Tibial nerve (tissue), 4 donors: ENCODE data around the gene NRN1. TPM values are rescaled to one million over a fixed set of nuclear protein-coding genes. Genes with fewer than 3 reads are reported as not detected.

ENCODE experiments used
- DNase-seq, 2 donors: peaks; one replicate each; pipeline ENCODE4 v3.0.0-alpha.2; 2019; ENCODE audit warnings: low spot score in 2 of 2
- H3K27ac ChIP-seq, 4 donors: fragments of 200-600 bp; sonication (generic) in 3 of 4; one replicate each; pipeline ENCODE4 v1.5.1; 2017 to 2019; ENCODE audit warnings: mild to moderate bottlenecking in 1 of 4
- H3K27me3 ChIP-seq, 2 donors: fragments of 200-600 bp; sonication (generic) in 1 of 2; one replicate each; pipeline versions ENCODE4 v1.5.1 to v1.6.0; 2017 to 2019
- H3K36me3 ChIP-seq, 3 donors: fragments of 200-600 bp; sonication (generic); one replicate each; pipeline ENCODE4 v1.5.1; 2018 to 2019
- H3K4me1 ChIP-seq, 4 donors: fragments of 200-600 bp; sonication (generic) in 3 of 4; one replicate each; pipeline ENCODE4 v1.5.1; 2017 to 2019
- H3K4me3 ChIP-seq, 4 donors: fragments of 200-600 bp; sonication (generic) in 3 of 4; one replicate each; pipeline ENCODE4 v1.5.1; 2017 to 2019; ENCODE audit warnings: mild to moderate bottlenecking in 1 of 4, moderate library complexity in 1 of 4
- H3K9me3 ChIP-seq, 4 donors: fragments of 200-600 bp; sonication (generic) in 3 of 4; one replicate each; pipeline ENCODE4 v1.5.1; 2017 to 2019
- CTCF ChIP-seq, 5 experiments: fragments of 200-600 bp in 3 of 5; fragments of 450-650 bp in 2 of 5; sonication (generic) in 3 of 5; IDR thresholded peaks; one replicate each; pipeline ENCODE4 v1.5.1; 2016 to 2019; ENCODE audit warnings: antibody characterized with exemption in 5 of 5, mild to moderate bottlenecking in 3 of 5, moderate library complexity in 2 of 5
- EP300 ChIP-seq, 2 donors: sonication (generic); formaldehyde crosslinking; IDR thresholded peaks; one replicate each; pipeline ENCODE4 v1.6.1; 2017; ENCODE audit warnings: antibody characterized with exemption in 2 of 2, mild to moderate bottlenecking in 1 of 2
- POLR2A ChIP-seq, 2 donors: fragments of 450-650 bp; IDR thresholded peaks; one replicate each; pipeline ENCODE4 v1.6.1; 2017; ENCODE audit warnings: antibody characterized with exemption in 2 of 2, mild to moderate bottlenecking in 2 of 2, moderate library complexity in 2 of 2
- WGBS, 2 donors: methylation state at CpG; one replicate each; pipeline ENCODE4 v1.1.5; 2018; 5-methylcytosine and 5-hydroxymethylcytosine counted together
- total RNA-seq, 4 donors: library from RNA; depleted of rRNA; stranded (reverse); fragments of >200 nt; gene quantifications; one replicate each; pipeline ENCODE4 v1.1.0, GENCODE V29; 2016

NRN1 gene
- total RNA-seq, 4 donors from 2014 or later: 39.0 to 69.0 (median 54.0) TPM

- Histone ChIP-seq H3K36me3 (no peaks in the 10 kb centered on the region), H3K4me3 (no peak overlapping the region), H3K27ac (no peak overlapping the region), H3K9me3 (no peaks in the 10 kb centered on the region), H3K4me1 (peaks cover 0 to 14% (median 2%) of the 10 kb centered on the region in 4 donors), H3K27me3 (peaks cover 0 to 32% of the 10 kb centered on the region in 2 donors)
- no peak for DNase-seq
- WGBS, 2 donors: 93 to 95% methylated on average over 4 of the region's 4 CpGs
- TF ChIP-seq EP300 (IDR thresholded peaks at IDR 0.05): no peak
Observed at GRCh38 chr6:5990786-5991185, 15.9 kb downstream of the NRN1 start.

- Histone ChIP-seq H3K27me3 (peaks cover 0 to 17% of the 10 kb centered on the region in 2 donors), H3K27ac (no peak overlapping the region), H3K36me3 (no peaks in the 10 kb centered on the region), H3K4me3 (no peak overlapping the region), H3K4me1 (no peaks in the 10 kb centered on the region), H3K9me3 (no peaks in the 10 kb centered on the region)
- TF ChIP-seq POLR2A (IDR thresholded peaks at IDR 0.05): no peak
- TF ChIP-seq EP300 (IDR thresholded peaks at IDR 0.05): peak in 1 of 2 donors; percentile 64
- TF ChIP-seq CTCF (IDR thresholded peaks at IDR 0.05): no peak
- DNase-seq: no peak
- WGBS, 2 donors: 76 to 82% methylated on average over 5 of the region's 5 CpGs
Observed at GRCh38 chr6:5989141-5989723, 17.5 kb downstream of the NRN1 start.

- Histone ChIP-seq H3K4me3 (no peak overlapping the region), H3K9me3 (no peaks in the 10 kb centered on the region), H3K27me3 (no peaks in the 10 kb centered on the region), H3K4me1 (no peaks in the 10 kb centered on the region), H3K27ac (no peak overlapping the region), H3K36me3 (no peaks in the 10 kb centered on the region)
- TF ChIP-seq EP300 (IDR thresholded peaks at IDR 0.05): no peak
- TF ChIP-seq POLR2A (IDR thresholded peaks at IDR 0.05): no peak
- no peak for TF ChIP-seq CTCF (IDR thresholded peaks at IDR 0.05)
- DNase-seq: no peak
- WGBS, 2 donors: 43 to 67% methylated on average over 2 of the region's 2 CpGs
Observed at GRCh38 chr6:5986861-5987260, 19.9 kb downstream of the NRN1 start.

GRCh38 chr6:5984150-5985089, 22.3 kb downstream of the NRN1 start:
- no peak overlapping the region for H3K27ac ChIP-seq
- H3K4me1 ChIP-seq: peaks cover 0 to 5% (median 0%) of the 10 kb centered on the region in 4 donors
- H3K36me3 ChIP-seq: no peaks in the 10 kb centered on the region
- WGBS, 2 donors: 64 to 68% methylated on average over 7 of the region's 7 CpGs
- no peak for DNase-seq
- TF ChIP-seq EP300 (IDR thresholded peaks at IDR 0.05): no peak
- TF ChIP-seq CTCF (IDR thresholded peaks at IDR 0.05): no peak
- no peak for TF ChIP-seq POLR2A (IDR thresholded peaks at IDR 0.05)
- H3K4me3 ChIP-seq: no peak overlapping the region
- no peaks in the 10 kb centered on the region for H3K27me3 ChIP-seq
- no peaks in the 10 kb centered on the region for H3K9me3 ChIP-seq

GRCh38 chr6:5981126-5982026, 25.3 kb downstream of the NRN1 start:
- DNase-seq: no peak
- H3K4me1 ChIP-seq: peaks cover 0 to 5% (median 0%) of the 10 kb centered on the region in 4 donors
- H3K27ac ChIP-seq: no peak overlapping the region
- H3K9me3 ChIP-seq: no peaks in the 10 kb centered on the region
- TF ChIP-seq POLR2A (IDR thresholded peaks at IDR 0.05) (no peak), CTCF (IDR thresholded peaks at IDR 0.05) (no peak), EP300 (IDR thresholded peaks at IDR 0.05) (no peak)
- WGBS, 2 donors: 65 to 74% methylated on average over 7 of the region's 7 CpGs
- no peak overlapping the region for H3K4me3 ChIP-seq
- H3K36me3 ChIP-seq: no peaks in the 10 kb centered on the region
- no peaks in the 10 kb centered on the region for H3K27me3 ChIP-seq
